Upper lobe of left lung (tissue), 4 donors: ENCODE results near the gene ELL3.

Experiments
- CTCF ChIP-seq, 6 experiments: fragments of 450-650 bp in 4 of 6; fragments of 200-600 bp in 2 of 6; sonication (generic) in 2 of 6; IDR thresholded peaks; one replicate each; pipeline ENCODE4 v1.5.1; 2016 to 2019; ENCODE audit warnings: antibody characterized with exemption in 6 of 6
- POLR2AphosphoS5 ChIP-seq, 2 donors: sonication (generic); formaldehyde crosslinking; IDR thresholded peaks; one replicate each; pipeline ENCODE4 v1.5.1; 2017; ENCODE audit warnings: antibody characterized with exemption in 2 of 2

DNA sequence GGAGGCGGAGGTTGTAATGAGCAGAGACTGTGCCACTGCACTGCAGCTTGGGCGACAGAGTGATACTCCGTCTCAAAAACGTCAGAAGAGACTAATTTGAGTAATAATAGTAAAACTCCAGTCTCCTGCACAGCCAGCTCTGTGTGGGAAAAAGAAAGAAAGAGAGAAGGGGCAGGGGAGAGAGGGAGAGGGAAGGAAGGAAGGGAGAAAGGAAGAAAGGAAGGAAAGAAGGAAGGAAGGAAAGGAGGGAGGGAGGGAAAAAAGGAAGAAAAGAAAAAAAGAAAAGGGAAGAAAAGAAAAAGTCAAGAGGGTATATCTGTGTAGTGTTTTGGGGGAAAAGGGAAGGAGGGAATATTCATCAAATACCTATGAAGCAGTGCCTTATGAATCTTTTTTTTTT lies 53.6 kb downstream of the ELL3 start:
- TF ChIP-seq POLR2AphosphoS5 (IDR thresholded peaks at IDR 0.05) (no peak), CTCF (IDR thresholded peaks at IDR 0.05) (no peak)
